ENCODE measurements around the gene MC2R.

DNA sequence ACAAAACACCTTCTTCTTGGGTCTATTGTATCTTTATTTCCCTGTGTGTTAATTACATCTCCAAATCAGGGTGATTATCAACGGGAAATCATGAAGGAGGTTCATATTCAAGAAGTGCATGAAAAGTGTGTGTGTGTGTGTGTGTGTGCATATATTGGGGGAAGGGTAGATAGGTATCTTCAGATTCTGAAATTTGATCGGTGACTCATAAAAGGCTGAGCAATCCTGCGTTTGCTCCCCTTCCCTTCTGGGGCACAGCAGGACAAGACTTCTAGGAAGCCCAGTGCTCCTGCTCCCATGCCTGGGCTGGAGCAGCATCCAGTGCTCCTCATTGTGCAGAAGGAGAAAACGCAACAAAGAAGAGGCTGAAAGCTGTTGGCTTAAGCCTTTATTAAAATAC is 65.5 kb downstream of the MC2R start:
- TF ChIP-seq POLR2AphosphoS5 (IDR thresholded peaks at IDR 0.05; ENCODE audit: low read depth) (no peak), GABPA (IDR thresholded peaks at IDR 0.05; ENCODE audit: low read depth) (no peak)
- TF ChIP-seq, protein P1, sequence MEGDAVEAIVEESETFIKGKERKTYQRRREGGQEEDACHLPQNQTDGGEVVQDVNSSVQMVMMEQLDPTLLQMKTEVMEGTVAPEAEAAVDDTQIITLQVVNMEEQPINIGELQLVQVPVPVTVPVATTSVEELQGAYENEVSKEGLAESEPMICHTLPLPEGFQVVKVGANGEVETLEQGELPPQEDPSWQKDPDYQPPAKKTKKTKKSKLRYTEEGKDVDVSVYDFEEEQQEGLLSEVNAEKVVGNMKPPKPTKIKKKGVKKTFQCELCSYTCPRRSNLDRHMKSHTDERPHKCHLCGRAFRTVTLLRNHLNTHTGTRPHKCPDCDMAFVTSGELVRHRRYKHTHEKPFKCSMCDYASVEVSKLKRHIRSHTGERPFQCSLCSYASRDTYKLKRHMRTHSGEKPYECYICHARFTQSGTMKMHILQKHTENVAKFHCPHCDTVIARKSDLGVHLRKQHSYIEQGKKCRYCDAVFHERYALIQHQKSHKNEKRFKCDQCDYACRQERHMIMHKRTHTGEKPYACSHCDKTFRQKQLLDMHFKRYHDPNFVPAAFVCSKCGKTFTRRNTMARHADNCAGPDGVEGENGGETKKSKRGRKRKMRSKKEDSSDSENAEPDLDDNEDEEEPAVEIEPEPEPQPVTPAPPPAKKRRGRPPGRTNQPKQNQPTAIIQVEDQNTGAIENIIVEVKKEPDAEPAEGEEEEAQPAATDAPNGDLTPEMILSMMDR (IDR thresholded peaks at IDR 0.05; ENCODE audit: insufficient read depth, low read length), result no peak

All from HL-60 (cell line).